ENCODE results near the gene SH2D5. TPM values are rescaled to one million over a fixed set of nuclear protein-coding genes. Genes with fewer than 3 reads are reported as not detected.

The SH2D5 gene
- polyA plus RNA-seq, 2 donors, result 0.12 to 0.27 TPM

GRCh38 chr1:20729155-20729931 lies 3.2 kb downstream of the SH2D5 start:
- Histone ChIP-seq H3K4me3 (ENCODE audit: low read depth in 1 of 2, low read length in 2 of 2) (no peak overlapping the region), H3K27ac (ENCODE audit: low read depth in 2 of 2, low read length in 1 of 2) (no peak overlapping the region), H3K4me1 (ENCODE audit: control insufficient read depth in 2 of 2, insufficient read depth in 2 of 2, low read length in 1 of 2) (peaks cover 2 to 14% of the 10 kb centered on the region in 2 donors), H3K9me3 (ENCODE audit: control insufficient read depth in 2 of 2, insufficient read depth in 1 of 2, low read depth in 1 of 2, low read length in 1 of 2) (peaks cover 0 to 7% of the 10 kb centered on the region in 2 donors), H3K36me3 (ENCODE audit: control insufficient read depth in 2 of 2, insufficient read depth in 2 of 2, low read length in 1 of 2) (no peaks in the 10 kb centered on the region), H3K27me3 (ENCODE audit: control insufficient read depth in 1 of 2, insufficient read depth in 2 of 2, low read length in 2 of 2) (peaks cover 0 to 3% of the 10 kb centered on the region in 2 donors)
- WGBS, 2 donors, result 44 to 61% methylated on average over 14 of the region's 14 CpGs

- Histone ChIP-seq H3K27ac (ENCODE audit: low read depth in 2 of 2, low read length in 1 of 2) (no peak overlapping the region), H3K4me1 (ENCODE audit: control insufficient read depth in 2 of 2, insufficient read depth in 2 of 2, low read length in 1 of 2) (peaks cover 2 to 19% of the 10 kb centered on the region in 2 donors), H3K36me3 (ENCODE audit: control insufficient read depth in 2 of 2, insufficient read depth in 2 of 2, low read length in 1 of 2) (no peaks in the 10 kb centered on the region), H3K9me3 (ENCODE audit: control insufficient read depth in 2 of 2, insufficient read depth in 1 of 2, low read depth in 1 of 2, low read length in 1 of 2) (peaks cover 0 to 7% of the 10 kb centered on the region in 2 donors), H3K4me3 (ENCODE audit: low read depth in 1 of 2, low read length in 2 of 2) (no peak overlapping the region), H3K27me3 (ENCODE audit: control insufficient read depth in 1 of 2, insufficient read depth in 2 of 2, low read length in 2 of 2) (peaks cover 0 to 3% of the 10 kb centered on the region in 2 donors)
- 64 to 71% methylated on average over 9 of the region's 9 CpGs for WGBS, 2 donors
These were observed 3.9 kb downstream of the SH2D5 start for GRCh38 chr1:20728371-20729154.

DNA sequence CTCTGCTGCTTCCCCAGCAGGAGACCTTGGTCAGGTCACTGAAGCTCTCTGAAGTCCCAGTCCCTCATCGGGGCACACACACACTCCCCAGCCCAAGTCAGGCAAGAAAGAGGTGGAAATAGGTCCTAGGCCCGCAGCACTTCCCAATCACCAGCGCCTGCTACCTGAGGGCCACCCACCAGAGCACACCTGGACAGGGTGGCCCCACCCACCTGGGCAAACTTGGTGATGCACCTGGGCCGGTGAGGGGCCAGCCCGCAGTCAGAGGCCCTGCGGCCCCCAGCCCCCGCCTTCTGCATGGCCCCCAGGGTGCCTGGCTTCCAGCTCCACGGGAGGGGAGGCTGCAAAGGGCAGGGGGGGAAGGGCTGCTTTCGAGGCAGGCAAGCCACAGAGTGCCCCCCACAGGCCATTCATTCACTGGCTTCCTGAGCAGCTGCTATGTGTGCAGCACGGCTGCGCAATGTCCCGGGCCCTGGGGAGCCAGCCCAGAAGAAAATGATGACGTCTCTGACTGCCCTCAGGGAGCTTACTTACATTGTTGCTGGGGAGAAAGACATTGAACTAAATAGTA lies 4.7 kb downstream of the SH2D5 start:
- no peaks in the 10 kb centered on the region for H3K36me3 ChIP-seq (ENCODE audit: control insufficient read depth in 2 of 2, insufficient read depth in 2 of 2, low read length in 1 of 2)
- H3K27ac ChIP-seq (ENCODE audit: low read depth in 2 of 2, low read length in 1 of 2), result no peak overlapping the region
- H3K9me3 ChIP-seq (ENCODE audit: control insufficient read depth in 2 of 2, insufficient read depth in 1 of 2, low read depth in 1 of 2, low read length in 1 of 2), result peaks cover 0 to 7% of the 10 kb centered on the region in 2 donors
- peaks cover 0 to 3% of the 10 kb centered on the region in 2 donors for H3K27me3 ChIP-seq (ENCODE audit: control insufficient read depth in 1 of 2, insufficient read depth in 2 of 2, low read length in 2 of 2)
- H3K4me1 ChIP-seq (ENCODE audit: control insufficient read depth in 2 of 2, insufficient read depth in 2 of 2, low read length in 1 of 2), result peaks cover 2 to 16% of the 10 kb centered on the region in 2 donors
- H3K4me3 ChIP-seq (ENCODE audit: low read depth in 1 of 2, low read length in 2 of 2), result no peak overlapping the region
- 53 to 58% methylated on average over 12 to 13 of the region's 13 CpGs for WGBS, 2 donors

DNA sequence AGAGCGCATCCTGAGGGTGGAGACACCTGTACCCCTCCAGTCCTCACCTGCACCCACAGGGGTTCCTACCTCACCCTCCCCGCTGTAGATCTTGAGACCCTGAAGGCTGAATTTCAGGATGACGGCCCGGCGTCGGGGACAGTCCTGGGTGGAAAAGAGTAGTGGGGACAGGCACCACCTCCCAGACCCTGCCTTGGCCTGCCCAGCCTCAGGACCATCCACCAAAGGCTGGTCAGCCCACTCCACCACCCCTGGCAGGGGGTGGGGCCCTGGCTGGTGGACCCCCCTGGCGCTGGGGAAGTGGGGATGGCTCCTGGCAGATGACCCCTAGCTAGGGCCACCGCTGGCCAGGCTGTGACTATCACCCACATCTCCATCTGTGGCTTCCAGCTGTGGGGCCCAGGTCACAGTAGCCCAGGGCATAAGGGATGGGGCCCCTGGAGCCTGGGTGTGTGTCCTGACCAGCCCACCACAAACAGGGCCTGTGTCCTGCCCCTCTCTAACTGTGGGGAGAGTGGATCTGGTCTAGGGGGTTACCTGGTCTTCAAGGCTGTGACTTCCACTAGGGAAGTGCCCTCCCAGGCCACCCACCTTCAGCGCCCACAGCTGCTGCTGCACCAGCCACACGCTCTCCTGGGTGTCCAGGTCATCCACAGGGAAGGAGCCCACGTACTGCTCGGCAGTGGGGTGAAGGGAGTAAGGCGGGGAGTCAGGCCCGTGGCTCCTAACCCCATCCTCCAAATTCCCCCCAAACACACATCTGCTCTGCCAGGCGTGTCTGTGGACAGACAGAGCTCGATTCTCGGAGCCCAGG lies 5.4 kb downstream of the SH2D5 start:
- Histone ChIP-seq H3K36me3 (ENCODE audit: control insufficient read depth in 2 of 2, insufficient read depth in 2 of 2, low read length in 1 of 2) (no peaks in the 10 kb centered on the region), H3K27ac (ENCODE audit: low read depth in 2 of 2, low read length in 1 of 2) (no peak overlapping the region), H3K9me3 (ENCODE audit: control insufficient read depth in 2 of 2, insufficient read depth in 1 of 2, low read depth in 1 of 2, low read length in 1 of 2) (peaks cover 0 to 7% of the 10 kb centered on the region in 2 donors), H3K27me3 (ENCODE audit: control insufficient read depth in 1 of 2, insufficient read depth in 2 of 2, low read length in 2 of 2) (peaks cover 0 to 3% of the 10 kb centered on the region in 2 donors), H3K4me3 (ENCODE audit: low read depth in 1 of 2, low read length in 2 of 2) (no peak overlapping the region), H3K4me1 (ENCODE audit: control insufficient read depth in 2 of 2, insufficient read depth in 2 of 2, low read length in 1 of 2) (peaks cover 0 to 10% of the 10 kb centered on the region in 2 donors)
- 91 to 94% methylated on average over 17 of the region's 17 CpGs for WGBS, 2 donors

GRCh38 chr1:20726118-20726911 lies 6.2 kb downstream of the SH2D5 start:
- Histone ChIP-seq H3K4me3 (ENCODE audit: low read depth in 1 of 2, low read length in 2 of 2) (no peak overlapping the region), H3K4me1 (ENCODE audit: control insufficient read depth in 2 of 2, insufficient read depth in 2 of 2, low read length in 1 of 2) (peaks cover 0 to 10% of the 10 kb centered on the region in 2 donors), H3K27ac (ENCODE audit: low read depth in 2 of 2, low read length in 1 of 2) (no peak overlapping the region), H3K36me3 (ENCODE audit: control insufficient read depth in 2 of 2, insufficient read depth in 2 of 2, low read length in 1 of 2) (no peaks in the 10 kb centered on the region), H3K27me3 (ENCODE audit: control insufficient read depth in 1 of 2, insufficient read depth in 2 of 2, low read length in 2 of 2) (peaks cover 0 to 3% of the 10 kb centered on the region in 2 donors), H3K9me3 (ENCODE audit: control insufficient read depth in 2 of 2, insufficient read depth in 1 of 2, low read depth in 1 of 2, low read length in 1 of 2) (peaks cover 0 to 7% of the 10 kb centered on the region in 2 donors)
- WGBS, 2 donors, result 70 to 73% methylated on average over 25 of the region's 25 CpGs

DNA sequence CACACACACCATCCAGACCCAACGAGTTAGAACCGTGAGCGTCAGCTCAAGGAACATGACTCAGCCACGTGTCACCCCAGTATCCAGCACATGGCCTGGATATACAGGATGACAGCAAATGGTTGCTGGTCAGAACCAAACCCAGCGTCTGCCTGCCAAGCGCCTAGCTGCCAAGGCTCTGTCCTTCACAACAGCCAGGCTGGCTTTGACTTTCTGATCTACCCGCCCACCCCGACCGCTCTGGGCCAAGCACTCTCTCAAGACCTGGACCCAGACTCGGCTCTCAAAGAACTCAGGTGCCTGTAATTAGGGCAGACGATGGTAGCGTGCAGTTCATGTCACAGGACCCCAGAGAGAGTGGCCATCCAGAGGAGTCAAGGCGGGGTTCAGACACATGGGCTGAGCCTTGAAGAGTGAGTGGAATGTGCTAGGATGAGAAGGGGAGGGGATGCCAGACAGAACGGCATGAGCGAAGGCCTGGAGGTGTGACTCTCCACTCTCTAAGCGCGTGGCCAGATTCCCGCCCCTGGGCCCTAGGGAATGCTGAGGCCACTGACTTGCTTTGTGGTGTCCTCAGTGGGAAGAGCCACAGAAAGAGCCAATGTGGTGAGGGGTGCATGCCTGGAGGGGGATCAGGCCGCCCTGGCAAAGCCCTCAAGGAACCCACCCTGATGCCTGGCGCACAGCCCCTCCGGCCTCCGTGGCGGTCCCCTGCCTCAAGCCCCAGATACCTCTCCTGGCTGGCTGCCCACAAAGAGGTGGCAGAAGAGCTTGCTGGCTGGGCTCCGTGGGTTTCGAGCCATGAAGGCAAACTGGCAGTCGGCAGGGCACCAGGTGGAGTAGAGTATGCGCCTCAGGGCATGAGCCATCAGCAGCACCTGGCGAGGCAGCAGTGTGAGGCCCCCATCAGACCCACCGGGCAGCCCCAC lies 7.0 kb downstream of the SH2D5 start:
- Histone ChIP-seq H3K27ac (ENCODE audit: low read depth in 2 of 2, low read length in 1 of 2) (no peak overlapping the region), H3K4me3 (ENCODE audit: low read depth in 1 of 2, low read length in 2 of 2) (no peak overlapping the region), H3K9me3 (ENCODE audit: control insufficient read depth in 2 of 2, insufficient read depth in 1 of 2, low read depth in 1 of 2, low read length in 1 of 2) (peaks cover 0 to 7% of the 10 kb centered on the region in 2 donors), H3K27me3 (ENCODE audit: control insufficient read depth in 1 of 2, insufficient read depth in 2 of 2, low read length in 2 of 2) (peaks cover 0 to 3% of the 10 kb centered on the region in 2 donors), H3K36me3 (ENCODE audit: control insufficient read depth in 2 of 2, insufficient read depth in 2 of 2, low read length in 1 of 2) (no peaks in the 10 kb centered on the region), H3K4me1 (ENCODE audit: control insufficient read depth in 2 of 2, insufficient read depth in 2 of 2, low read length in 1 of 2) (peaks cover 0 to 10% of the 10 kb centered on the region in 2 donors)
- WGBS, 2 donors, result 67 to 71% methylated on average over 29 of the region's 29 CpGs

DNA sequence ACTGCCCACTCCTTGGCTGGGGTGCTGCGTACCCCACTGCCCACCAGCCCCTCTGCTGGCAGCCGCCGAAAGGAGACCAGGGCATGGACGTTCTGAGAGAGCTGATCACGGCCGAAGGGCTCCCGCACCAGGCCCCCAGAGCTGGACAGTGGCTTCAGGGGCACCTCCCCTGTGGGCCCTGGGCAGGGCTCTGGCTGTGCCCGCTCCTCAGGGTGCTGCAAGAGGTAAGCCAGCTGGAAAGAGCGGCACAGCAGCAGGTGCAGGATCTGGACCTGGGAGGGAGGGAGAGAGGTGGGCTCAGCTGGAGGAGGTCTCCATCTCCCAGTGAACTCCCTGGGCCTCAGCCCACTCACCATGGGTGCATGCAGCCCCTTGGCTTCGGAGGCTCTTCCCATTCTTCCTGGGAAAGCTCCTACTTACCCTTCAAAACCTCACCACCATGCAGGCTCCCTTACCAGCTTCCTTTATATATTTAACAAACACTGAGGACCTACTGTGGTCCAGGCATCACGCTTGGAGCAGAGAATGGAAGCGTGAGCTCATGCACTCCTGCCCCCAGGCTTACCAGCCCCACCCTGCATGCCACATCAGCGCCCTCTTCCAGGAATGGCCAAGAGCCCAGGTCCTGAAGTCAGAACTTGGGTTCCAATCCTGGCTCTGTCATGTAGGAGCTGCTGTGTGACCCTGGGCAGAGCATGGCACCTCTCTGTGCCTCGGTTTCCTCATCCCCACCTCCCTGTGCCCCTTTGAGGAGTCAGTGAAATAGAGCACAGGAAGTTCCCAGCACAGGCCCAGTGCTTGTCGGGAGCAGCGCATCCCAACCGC lies 7.9 kb downstream of the SH2D5 start:
- Histone ChIP-seq H3K36me3 (ENCODE audit: control insufficient read depth in 2 of 2, insufficient read depth in 2 of 2, low read length in 1 of 2) (no peaks in the 10 kb centered on the region), H3K27ac (ENCODE audit: low read depth in 2 of 2, low read length in 1 of 2) (no peak overlapping the region), H3K4me1 (ENCODE audit: control insufficient read depth in 2 of 2, insufficient read depth in 2 of 2, low read length in 1 of 2) (peaks cover 0 to 10% of the 10 kb centered on the region in 2 donors), H3K27me3 (ENCODE audit: control insufficient read depth in 1 of 2, insufficient read depth in 2 of 2, low read length in 2 of 2) (no peaks in the 10 kb centered on the region), H3K4me3 (ENCODE audit: low read depth in 1 of 2, low read length in 2 of 2) (no peak overlapping the region), H3K9me3 (ENCODE audit: control insufficient read depth in 2 of 2, insufficient read depth in 1 of 2, low read depth in 1 of 2, low read length in 1 of 2) (peaks cover 0 to 7% of the 10 kb centered on the region in 2 donors)
- WGBS, 2 donors, result 79 to 84% methylated on average over 17 of the region's 17 CpGs

Data from esophagus (tissue), 2 donors.